Liver (tissue), 3 donors: ENCODE results near the gene INO80C.

Source experiments
- CTCF ChIP-seq: fragments of 150-350 bp; IDR thresholded peaks from 2 replicates; pipeline ENCODE4 v1.5.1; 2017; ENCODE audit warnings: improper control_type of control experiment, low read depth, low read length; ENCODE audit not compliant: missing input control
- JUND ChIP-seq, 2 donors: IDR thresholded peaks; 2 replicates each; pipeline ENCODE4 v1.6.1; 2016; ENCODE audit warnings: antibody characterized with exemption in 2 of 2
- donor health status: healthy.
- donor health status: healthy.

GRCh38 chr18:35533916-35534405, 36.2 kb upstream of the INO80C start:
- no peak for TF ChIP-seq JUND (IDR thresholded peaks at IDR 0.05)
- TF ChIP-seq CTCF = no peak
